Measurements from ENCODE around the gene KCND3.
A peak's percentile ranks its signal among the peaks of the same experiment; 100 is the strongest.

KCND3 gene

GRCh38 chr1:111758373-111758772 is 231.1 kb downstream of the KCND3 start:
- no peak for FAIRE-seq
- no peak for DNase-seq (ENCODE audit: insufficient read length)

GRCh38 chr1:111756124-111756513 is 233.3 kb downstream of the KCND3 start:
- FAIRE-seq (no peak), DNase-seq (ENCODE audit: insufficient read length) (no peak)
- TF ChIP-seq TAF1 (IDR thresholded peaks at IDR 0.05; ENCODE audit: borderline replicate concordance, low read depth, low read length) = no peak
- no peak for TF ChIP-seq POLR2A (IDR thresholded peaks at IDR 0.05; ENCODE audit: low read depth, low read length)
- no peak for TF ChIP-seq POLR2AphosphoS5 (IDR thresholded peaks at IDR 0.05; ENCODE audit: low read depth, low read length)

More at GRCh38 chr1:111758373-111758772, 231.1 kb downstream of the KCND3 start:
- TF ChIP-seq TAF1 (IDR thresholded peaks at IDR 0.05; ENCODE audit: borderline replicate concordance, low read depth, low read length) (no peak), POLR2AphosphoS5 (IDR thresholded peaks at IDR 0.05; ENCODE audit: low read depth, low read length) (no peak), POLR2A (IDR thresholded peaks at IDR 0.05; ENCODE audit: low read depth, low read length) (no peak)

- DNase-seq (ENCODE audit: insufficient read length) = peak; percentile 92
- peak; percentile 89 for TF ChIP-seq POLR2A (IDR thresholded peaks at IDR 0.05; ENCODE audit: low read depth, low read length)
- peak; percentile 94 for TF ChIP-seq POLR2AphosphoS5 (IDR thresholded peaks at IDR 0.05; ENCODE audit: low read depth, low read length)
- peak; percentile 87 for TF ChIP-seq TAF1 (IDR thresholded peaks at IDR 0.05; ENCODE audit: borderline replicate concordance, low read depth, low read length)
- FAIRE-seq = peak; percentile 95
These were observed 233.9 kb downstream of the KCND3 start, which contains the start of gene DDX20 for GRCh38 chr1:111755331-111756123. Gene DDX20 (plus strand): TSS chr1:111755901. CDS start chr1:111755925, 24 bp downstream.

GRCh38 chr1:111754984-111755330 is 234.5 kb downstream of the KCND3 start:
- no peak for TF ChIP-seq TAF1 (IDR thresholded peaks at IDR 0.05; ENCODE audit: borderline replicate concordance, low read depth, low read length)
- no peak for TF ChIP-seq POLR2A (IDR thresholded peaks at IDR 0.05; ENCODE audit: low read depth, low read length)
- no peak for TF ChIP-seq POLR2AphosphoS5 (IDR thresholded peaks at IDR 0.05; ENCODE audit: low read depth, low read length)
- peak; percentile 14 for FAIRE-seq
- no peak for DNase-seq (ENCODE audit: insufficient read length)

GRCh38 chr1:111751906-111752575 is 237.4 kb downstream of the KCND3 start:
- FAIRE-seq (no peak), DNase-seq (ENCODE audit: insufficient read length) (no peak)
- TF ChIP-seq POLR2A (IDR thresholded peaks at IDR 0.05; ENCODE audit: low read depth, low read length) = no peak
- no peak for TF ChIP-seq POLR2AphosphoS5 (IDR thresholded peaks at IDR 0.05; ENCODE audit: low read depth, low read length)
- no peak for TF ChIP-seq TAF1 (IDR thresholded peaks at IDR 0.05; ENCODE audit: borderline replicate concordance, low read depth, low read length)

GRCh38 chr1:111750856-111751255 is 238.6 kb downstream of the KCND3 start:
- FAIRE-seq (no peak), DNase-seq (ENCODE audit: insufficient read length) (no peak)
- TF ChIP-seq TAF1 (IDR thresholded peaks at IDR 0.05; ENCODE audit: borderline replicate concordance, low read depth, low read length) (no peak), POLR2AphosphoS5 (IDR thresholded peaks at IDR 0.05; ENCODE audit: low read depth, low read length) (no peak), POLR2A (IDR thresholded peaks at IDR 0.05; ENCODE audit: low read depth, low read length) (no peak)

- TF ChIP-seq POLR2A (IDR thresholded peaks at IDR 0.05; ENCODE audit: low read depth, low read length) (no peak), POLR2AphosphoS5 (IDR thresholded peaks at IDR 0.05; ENCODE audit: low read depth, low read length) (no peak), TAF1 (IDR thresholded peaks at IDR 0.05; ENCODE audit: borderline replicate concordance, low read depth, low read length) (no peak)
- DNase-seq (ENCODE audit: insufficient read length) (no peak), FAIRE-seq (no peak)
These were observed 239.8 kb downstream of the KCND3 start for GRCh38 chr1:111749628-111750027.

GRCh38 chr1:111747947-111748346 is 241.5 kb downstream of the KCND3 start:
- no peak for TF ChIP-seq TAF1 (IDR thresholded peaks at IDR 0.05; ENCODE audit: borderline replicate concordance, low read depth, low read length)
- no peak for TF ChIP-seq POLR2AphosphoS5 (IDR thresholded peaks at IDR 0.05; ENCODE audit: low read depth, low read length)
- no peak for TF ChIP-seq POLR2A (IDR thresholded peaks at IDR 0.05; ENCODE audit: low read depth, low read length)
- DNase-seq (ENCODE audit: insufficient read length) (no peak), FAIRE-seq (no peak)

- DNase-seq (ENCODE audit: insufficient read length) = peak; percentile 50
- peak; percentile 94 for FAIRE-seq
- TF ChIP-seq POLR2AphosphoS5 (IDR thresholded peaks at IDR 0.05; ENCODE audit: low read depth, low read length) (no peak), TAF1 (IDR thresholded peaks at IDR 0.05; ENCODE audit: borderline replicate concordance, low read depth, low read length) (no peak), POLR2A (IDR thresholded peaks at IDR 0.05; ENCODE audit: low read depth, low read length) (no peak)
These were observed 242.2 kb downstream of the KCND3 start for GRCh38 chr1:111747282-111747734.

- DNase-seq (ENCODE audit: insufficient read length) (no peak), FAIRE-seq (no peak)
- no peak for TF ChIP-seq POLR2AphosphoS5 (IDR thresholded peaks at IDR 0.05; ENCODE audit: low read depth, low read length)
- no peak for TF ChIP-seq TAF1 (IDR thresholded peaks at IDR 0.05; ENCODE audit: borderline replicate concordance, low read depth, low read length)
- TF ChIP-seq POLR2A (IDR thresholded peaks at IDR 0.05; ENCODE audit: low read depth, low read length) = no peak
These were observed 242.9 kb downstream of the KCND3 start for GRCh38 chr1:111746614-111746999.

- FAIRE-seq (no peak), DNase-seq (ENCODE audit: insufficient read length) (no peak)
- no peak for TF ChIP-seq TAF1 (IDR thresholded peaks at IDR 0.05; ENCODE audit: borderline replicate concordance, low read depth, low read length)
- TF ChIP-seq POLR2AphosphoS5 (IDR thresholded peaks at IDR 0.05; ENCODE audit: low read depth, low read length) = no peak
- no peak for TF ChIP-seq POLR2A (IDR thresholded peaks at IDR 0.05; ENCODE audit: low read depth, low read length)
These were observed 243.5 kb downstream of the KCND3 start for GRCh38 chr1:111745675-111746613.

Measured in GM12892 (cell line).